Activated CD8-positive, alpha-beta memory T cell treated with anti-CD3 and anti-CD28 coated beads for 1 hour (primary cell): ENCODE data around the gene MEIS1.

Experiments used
- DNase-seq, 2 donors: peaks; one replicate each; pipeline ENCODE4 v3.0.0-alpha.2; 2020; ENCODE audit warnings: low read depth in 1 of 2; ENCODE audit errors: extremely low read depth in 1 of 2

The MEIS1 gene

DNA sequence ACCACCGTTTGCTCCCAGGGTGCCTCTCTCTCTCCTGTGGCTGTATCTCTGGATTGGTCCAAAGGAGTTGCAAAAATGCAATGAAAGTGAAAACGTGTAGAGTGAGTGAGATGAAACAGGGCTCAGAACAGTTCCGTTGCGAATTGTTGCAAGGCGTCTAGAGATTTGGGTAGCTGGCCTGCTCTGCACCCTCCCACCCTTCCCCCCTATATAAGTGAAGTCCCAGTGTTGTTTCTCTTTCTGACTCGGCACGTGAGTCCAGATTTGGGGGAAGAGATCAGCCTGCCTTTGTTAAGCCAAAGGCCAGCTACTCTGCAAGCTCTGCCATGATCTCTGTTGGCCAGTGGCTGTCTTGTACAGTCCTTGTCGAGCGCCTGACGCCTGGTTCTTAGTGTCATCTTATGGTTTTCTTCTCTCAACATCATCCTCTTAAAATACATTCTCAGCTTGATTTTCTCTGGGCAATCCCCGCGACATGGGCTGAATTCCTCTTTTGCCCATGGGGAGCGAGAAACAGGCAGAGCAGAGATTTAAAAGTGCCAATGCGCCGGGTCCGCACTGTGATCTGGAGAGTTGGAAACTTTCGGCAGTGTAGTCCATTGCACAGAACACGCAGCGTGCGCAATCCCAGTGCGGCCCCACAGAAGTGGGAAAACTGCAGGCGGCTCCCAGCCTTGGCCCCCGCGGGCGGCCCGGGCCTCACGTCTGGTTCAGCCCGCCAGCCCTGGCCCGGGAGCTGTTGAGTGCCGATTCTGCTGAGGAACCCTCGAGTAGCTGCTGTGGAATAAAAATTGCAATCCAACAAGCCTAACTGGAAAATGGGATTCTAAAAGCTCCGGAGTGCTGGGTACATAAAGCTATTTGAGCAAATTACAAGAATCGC, 9.3 kb downstream of the MEIS1 start:
- DNase-seq: no peak

DNA sequence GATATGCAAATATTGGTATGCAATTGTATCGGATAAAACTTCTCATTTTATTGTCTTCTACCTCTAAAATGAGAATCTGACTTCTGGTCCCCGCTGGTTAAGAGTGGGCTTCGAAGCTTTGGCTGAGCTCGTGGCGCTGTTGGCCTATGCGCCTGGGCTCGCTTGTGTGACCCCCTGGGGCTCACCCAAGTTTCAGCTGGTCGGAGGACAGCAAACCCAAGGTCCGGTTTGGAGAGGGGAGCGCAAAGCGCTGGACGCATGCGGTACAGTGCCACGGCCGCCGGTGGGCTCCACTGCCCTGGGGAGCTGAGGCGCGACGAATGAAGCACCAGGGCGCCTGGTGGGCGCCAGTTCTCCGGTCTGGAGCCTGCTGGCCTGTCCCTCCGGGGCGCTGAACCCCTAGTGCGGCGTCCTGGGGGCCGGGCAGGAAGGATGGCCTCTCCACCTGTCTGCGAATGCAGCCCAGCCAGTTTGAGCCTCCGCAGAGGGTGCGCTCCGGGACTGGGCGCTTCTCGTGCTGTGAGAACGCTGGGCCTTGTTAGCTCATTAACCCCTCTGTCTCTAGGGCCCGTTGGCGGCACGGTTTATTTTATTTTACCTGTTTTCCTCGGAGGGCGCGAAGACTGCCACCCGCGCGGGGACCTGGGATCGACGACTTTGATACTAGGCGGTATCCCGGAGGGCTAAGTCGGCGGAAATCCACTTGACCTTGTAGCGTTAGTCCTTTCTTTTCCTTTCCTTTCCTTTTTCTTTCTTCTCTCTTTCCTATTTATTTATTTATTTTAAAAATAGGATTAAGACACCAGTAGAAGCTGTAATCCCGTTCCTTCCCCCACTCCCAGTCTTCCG, 10.4 kb downstream of the MEIS1 start:
- no peak for DNase-seq

DNA sequence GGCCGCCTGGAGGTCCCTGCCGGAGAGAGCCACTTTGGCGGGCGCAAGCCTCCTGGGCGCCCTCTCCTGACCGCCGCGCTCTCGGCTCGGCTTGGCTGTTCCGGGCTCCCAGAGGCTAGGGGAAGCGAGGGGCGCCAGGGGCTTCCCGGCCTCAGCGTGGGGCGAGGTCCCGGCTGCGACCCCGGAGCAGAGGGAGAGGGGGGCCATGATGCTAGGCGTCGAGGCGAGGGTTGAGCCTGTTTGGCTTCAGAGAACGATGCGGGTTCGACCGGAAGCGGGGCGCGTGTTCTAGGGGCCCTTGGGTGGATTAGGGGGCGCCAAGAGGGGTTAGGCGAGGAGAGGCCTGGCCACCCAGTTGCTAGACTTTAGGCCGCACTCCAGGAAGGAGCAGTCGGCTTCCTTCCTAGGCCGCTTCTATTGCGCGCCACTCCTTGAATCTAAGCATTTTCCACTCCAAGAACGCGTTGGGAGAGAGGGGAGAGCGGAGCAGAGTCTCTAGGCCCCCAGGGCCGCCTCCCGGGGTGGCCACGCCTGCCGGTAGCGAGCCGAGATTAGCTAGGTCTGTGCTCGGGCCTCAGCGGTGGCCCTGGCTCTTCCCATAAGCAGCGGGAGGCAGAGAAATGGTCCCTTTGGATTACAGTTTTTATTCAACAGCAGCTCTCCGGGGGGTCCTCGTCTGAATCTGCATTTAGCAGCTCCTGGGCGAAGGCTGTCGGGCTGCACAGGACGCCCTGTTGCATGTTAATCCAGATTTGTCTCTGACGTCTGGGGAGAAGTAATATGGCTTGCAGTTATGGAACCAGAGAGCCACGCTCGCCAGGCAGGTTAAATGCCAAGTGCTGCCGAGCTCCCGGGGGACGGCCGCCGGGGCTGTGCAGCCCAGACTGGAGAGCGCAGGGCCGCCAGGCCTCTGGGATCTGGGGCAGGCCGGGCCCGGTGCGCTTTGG, 11.3 kb downstream of the MEIS1 start:
- DNase-seq: no peak

DNA sequence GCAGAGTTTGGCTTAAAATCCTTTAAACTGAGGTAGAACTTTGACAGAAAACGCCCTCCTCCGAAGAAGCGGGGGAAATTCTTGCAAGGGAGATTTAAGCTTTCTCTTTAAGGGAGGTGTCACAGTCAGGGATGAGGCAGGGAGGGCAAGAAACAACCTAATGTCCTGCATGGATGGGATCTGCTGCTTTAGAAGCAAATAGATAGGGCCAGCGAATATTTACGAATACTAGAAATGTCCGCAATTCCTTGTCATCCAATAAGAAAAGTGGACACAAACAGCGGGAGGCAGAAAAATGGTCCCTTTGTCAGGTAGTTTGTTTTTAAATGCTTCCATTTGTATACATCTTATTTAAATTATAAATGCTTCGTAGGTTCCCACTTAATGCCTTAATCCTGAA, 12.0 kb downstream of the MEIS1 start:
- DNase-seq: no peak

DNA sequence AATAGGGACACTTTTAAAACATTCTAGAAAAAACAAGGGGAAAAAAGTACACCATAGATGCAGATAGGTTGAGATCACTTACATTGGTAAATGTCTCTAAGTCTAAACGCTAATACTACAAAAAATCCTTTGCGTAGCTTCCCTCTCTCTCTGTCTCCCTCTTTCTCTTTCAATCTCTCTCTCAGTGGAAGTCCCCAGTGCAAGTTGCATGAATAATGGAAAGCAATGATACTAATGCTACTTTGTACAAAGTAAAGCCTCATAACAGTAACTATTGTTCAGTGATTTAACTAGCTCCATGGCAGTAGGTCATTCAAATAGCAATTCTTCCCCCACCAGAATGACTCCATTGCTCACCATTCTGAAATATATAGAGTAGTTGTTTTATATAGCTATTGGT, 12.8 kb downstream of the MEIS1 start:
- DNase-seq: no peak

DNA sequence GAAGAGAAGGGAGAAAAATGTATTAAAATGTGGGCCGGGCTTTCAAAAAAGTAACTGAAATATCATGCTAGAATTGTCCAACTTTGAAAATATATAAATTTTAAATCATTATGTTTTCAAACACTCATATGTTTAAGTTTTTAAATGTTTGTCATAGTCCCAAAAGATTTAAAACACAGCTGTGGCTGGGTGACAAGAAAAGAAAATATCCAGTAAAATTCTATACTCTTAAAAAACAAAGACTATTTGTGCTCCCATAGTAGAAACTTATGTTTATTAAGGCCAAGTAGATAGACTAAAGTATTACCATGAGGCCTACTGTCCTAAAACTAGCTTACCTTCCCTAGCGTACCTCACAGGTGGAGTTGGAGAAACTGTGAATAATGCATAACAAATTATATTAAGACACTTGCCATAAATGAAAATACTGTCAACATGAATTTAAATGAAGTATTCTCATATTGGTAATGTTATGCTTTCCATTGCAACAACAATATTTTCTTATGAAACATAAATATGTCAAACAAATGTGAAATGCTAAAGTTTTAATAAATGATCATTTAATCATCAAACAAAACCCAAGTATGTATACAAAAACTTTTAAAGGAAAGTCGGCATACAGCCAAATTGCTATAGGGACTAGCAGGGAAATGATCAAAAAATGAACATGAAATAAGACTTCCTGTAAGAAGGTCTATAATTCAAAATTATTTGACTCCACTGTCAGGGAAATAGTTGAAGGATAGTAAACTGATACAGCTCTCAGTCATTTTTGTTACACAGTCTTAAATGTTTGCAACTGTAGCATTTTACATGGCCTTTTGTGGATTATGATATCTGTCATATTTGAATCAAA, 13.4 kb downstream of the MEIS1 start:
- DNase-seq: no peak

DNA sequence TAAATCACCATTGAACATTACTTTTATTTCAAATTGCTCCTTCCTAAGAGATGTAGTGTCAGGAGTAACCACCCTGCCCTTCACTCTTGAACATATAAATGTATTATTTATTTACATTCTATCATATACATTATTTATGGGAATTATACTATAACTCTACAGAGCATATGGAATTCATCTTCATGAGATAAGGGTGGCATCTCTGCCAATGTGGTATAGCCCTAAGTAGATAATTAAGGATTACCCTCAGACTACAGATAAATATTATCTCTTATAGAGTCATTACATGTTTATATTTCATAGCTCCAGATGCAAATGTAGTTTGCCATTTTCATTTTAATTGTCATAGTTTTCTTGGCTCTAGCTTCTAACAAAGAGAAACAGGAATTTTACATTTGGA, 17.3 kb downstream of the MEIS1 start:
- DNase-seq: no peak

DNA sequence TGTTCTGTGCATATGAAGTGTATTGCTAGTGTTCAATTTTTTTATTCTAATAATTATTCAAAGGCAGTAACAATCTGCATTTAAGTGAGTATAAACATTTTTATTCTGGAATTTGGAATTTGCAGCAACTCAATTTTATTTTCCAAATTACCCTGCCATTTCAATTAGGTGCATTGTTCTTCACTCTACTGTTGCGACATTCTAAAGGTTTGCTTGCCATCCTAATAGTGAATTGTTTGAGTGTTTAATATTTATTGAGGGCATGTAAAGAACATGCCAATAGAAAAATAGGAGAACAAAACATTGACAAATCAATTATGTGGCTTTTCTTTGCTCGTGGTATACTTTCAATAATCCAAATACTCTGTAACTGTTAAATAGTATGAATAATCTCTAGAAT, 18.0 kb downstream of the MEIS1 start:
- DNase-seq: no peak

DNA sequence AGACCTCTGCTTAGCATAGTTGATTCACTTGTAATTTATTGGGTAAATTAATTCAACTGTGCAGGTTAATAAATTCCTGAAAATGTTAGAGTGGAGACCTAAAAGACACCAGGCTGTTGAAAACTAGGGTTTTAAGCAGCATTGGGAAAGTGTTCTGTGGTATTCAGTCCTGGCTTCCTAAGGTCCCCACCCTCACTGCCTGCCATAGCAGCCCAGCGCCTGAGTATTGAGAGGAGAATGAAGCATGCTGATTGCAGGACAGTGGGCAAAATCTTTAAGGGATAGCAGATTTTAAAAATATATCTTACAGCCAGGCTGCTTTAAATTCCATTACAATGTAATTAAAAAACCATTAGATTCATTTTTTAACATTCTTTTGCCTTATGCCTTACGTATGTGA, 20.6 kb downstream of the MEIS1 start:
- no peak for DNase-seq

DNA sequence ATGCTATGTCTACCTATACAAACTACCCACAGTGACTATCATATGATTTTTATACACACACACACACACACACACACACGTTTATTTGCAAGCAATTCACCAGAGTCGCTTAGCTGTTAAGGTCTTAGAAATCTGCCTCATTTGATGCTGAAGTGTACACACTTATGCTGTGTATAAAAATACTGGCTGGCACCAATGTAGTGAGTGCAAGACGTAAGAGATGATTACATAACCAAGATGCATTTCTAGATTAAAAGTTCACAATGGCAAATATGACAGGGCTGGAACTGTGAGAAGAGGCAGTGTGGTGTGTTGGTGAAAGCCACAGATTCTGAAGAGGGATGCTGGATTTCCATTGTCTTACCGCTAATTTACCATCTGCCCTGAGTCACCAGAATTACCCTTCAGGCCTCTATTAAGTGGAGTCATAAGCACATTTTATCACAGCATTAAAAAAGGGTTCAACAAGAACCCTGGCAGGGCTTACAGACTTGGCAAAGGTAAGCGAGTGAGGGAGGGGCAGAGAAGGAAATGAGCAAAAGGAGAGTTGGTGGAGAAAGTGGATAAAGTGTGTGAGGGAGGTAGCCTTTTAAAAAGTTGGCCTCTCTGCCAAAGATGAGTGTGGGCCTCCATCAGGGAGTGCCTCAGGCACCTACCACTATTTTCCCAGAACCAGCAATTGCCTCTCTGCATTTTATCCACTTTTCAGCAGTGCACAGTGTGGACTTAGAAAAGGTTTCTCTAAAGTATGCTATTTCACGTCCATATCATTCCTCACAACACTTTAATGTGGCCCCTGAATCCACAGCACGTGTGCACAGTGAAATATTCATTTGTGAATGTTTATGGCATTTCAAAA, 21.5 kb downstream of the MEIS1 start:
- no peak for DNase-seq

DNA sequence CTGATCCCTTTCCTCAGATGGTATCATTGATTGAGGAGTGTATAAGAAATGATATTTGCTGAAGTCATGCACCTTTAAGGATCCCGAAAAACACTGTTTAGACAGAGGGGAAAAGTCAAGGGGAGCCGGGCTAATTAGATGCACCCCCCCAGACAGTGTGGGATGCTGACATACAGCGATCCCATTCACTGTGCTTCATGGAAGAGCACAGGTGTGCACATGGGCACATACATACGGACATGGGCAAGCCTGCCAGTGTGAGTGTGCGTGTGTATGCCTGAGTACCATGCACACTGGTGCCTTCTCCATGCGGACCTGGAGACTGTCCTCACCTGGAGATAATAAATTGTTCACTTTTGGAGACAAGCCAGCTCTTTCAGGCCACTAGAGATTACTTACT, 22.6 kb downstream of the MEIS1 start:
- DNase-seq: no peak

DNA sequence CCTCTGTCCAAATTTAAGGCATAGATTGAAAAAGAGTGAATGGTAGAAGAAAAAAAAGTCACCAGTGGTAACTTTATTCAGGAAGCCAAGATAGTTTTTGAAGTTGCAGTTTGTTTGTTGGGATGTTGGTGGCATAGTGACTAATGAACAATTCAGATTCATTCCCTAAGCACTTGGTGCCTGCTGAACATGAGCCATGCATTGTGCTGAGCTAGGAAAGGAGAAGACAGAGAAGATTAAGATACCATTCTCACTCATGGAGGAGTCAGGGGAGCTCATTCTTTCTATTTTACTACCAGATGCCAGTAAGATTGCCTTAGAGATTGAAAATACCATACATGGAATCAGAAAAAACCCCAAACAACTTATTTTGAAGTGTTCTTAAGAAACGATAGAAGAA, 25.1 kb downstream of the MEIS1 start:
- no peak for DNase-seq

DNA sequence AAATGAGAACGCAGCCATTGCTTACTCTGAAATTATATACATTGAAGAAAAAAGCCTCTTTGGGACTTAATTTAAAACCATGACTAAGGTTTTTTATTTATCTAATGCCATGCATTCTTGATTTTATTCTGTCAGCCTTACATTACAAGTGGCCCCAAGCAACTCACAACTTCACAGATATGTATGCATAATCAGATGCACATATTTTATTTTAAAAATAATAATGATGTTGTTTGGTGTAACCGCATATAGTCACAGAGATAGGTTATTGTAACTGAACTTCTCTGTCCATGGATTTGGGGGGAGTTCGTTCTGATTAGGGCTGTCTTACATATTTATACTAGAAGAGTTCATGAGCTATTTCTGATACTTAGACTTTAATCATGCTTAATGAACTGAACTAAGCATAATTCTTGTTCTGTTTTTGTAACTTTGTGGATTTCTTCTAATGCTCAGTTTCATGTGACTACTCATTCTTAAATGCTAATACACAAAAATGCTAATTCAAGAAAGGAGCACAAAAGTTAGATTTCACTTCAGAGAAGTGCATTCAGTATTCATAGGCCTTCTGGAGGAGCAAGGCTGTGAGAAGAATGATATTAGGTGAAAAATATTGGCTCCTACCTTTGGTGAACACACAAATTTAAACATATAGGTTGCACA, 26.2 kb downstream of the MEIS1 start:
- DNase-seq: no peak

DNA sequence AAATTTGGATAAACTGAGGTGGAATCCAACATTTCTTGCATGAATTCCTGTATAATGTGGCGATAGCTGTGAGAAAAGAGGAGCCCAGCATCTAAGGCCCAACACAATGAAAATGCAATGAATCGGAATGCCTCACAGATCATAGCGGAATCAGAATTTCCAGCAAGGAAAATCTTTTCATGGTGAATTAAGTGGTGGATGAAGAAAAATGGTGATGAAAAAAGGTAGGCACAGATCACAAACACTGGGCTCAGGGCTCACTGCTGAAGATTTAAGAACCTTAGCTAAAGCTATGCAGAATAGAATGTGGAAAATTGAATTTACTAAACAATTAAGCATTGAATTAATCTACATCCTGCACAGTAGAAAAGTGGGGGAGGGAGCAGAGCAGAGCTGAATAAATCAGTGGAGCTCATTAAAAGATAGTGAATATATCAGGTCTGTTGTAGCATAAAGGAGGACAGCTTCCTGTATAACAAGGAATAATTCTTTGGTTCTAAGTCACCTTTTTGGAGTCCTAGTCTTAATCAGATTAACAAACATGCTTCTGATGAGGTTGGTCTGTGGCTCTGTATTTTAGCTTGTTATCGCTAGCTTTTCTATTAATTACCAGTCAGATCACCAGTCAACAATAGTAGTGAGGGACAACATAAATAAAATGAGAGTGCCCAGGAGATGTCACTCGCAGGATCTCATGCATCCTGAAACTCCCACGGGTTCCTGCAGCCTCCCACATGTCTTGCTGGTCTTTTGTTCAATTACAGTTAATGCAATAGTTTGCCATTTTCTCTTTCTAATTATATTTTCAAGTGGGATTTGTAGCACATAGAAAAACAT, 27.0 kb downstream of the MEIS1 start:
- no peak for DNase-seq

DNA sequence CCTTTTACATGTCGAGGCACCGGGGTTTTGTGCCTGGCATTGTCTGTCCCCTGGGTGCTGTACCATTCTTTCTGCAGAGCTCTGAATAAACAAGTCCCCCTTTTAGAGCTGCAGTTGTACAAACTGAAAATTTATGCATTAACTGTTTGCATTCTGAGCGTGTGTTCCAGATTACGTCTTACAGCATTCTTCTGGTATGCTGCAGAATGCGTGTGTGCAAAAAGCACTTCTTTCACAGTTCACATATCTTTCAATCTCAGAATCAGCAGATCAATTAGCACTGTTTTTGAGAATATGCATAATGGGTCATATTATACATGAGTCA, 27.5 kb downstream of the MEIS1 start:
- DNase-seq: no peak

DNA sequence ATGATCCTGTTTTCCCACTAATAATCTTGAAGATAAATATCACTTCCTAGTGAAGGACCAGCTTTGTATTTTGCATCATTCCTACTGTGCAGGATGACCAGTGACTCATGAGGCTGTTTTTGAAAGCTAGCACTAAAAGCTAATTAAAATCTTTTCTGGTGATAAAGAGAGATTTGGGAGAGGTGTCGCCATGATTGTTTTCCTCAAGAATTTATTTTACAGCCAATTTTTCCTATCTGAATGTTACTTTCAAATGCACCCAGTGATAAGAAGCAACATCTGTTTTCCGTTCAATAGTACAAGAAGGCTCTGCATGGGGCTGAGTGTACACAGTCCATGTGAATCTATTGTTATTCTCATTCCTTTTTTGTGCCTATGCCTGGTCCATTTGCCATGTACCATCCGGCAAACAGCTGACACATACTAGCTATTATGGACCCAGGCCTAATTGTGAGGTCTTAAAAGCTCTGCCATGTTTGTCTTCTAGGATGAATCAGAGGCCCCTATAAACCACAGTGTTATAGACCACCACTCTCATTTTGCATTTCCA, 28.4 kb downstream of the MEIS1 start:
- DNase-seq: no peak

DNA sequence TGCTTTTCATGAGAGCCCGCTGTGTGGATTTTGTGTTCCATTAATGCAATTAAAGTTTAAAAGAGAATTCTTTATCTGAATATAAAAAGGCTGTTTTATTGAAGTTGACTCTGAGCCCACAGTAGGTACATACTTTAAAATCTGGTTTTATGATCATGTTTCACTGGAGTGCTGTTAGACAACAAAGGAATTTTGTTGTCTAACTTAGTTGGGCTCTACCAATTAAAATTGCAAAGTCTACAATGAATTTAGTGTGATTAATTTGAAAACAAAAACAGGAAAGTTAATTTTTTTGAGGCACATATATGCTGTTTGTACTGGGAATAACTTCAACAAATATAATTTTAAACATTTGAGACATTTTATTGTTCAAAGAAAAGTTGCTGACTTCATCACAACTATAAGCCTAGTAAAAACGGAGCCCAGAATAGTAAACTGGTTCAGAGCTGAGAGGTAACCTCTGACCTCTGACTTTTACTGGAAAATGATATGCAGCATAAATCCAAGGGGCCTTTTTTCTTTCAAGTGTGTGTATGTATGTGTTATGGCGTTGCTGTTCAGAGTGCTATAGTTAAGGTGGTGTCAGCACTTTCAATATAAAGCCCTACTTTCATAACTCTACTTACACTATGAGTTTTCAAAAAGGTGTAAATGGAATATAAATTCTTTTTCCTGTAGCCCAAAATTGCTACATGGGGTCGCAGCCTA, 30.2 kb downstream of the MEIS1 start:
- no peak for DNase-seq
